ENCODE data around the gene LGALS3BP.

The LGALS3BP gene

GRCh38 chr17:78925662-78926555, 53.8 kb downstream of the LGALS3BP start:
- Mint-ChIP-seq H3K4me1 (ENCODE audit: low read depth) (peaks cover 37% of the 10 kb centered on the region), H3K27me3 (peaks cover 7% of the 10 kb centered on the region), H3K36me3 (ENCODE audit: low read depth) (peaks cover 32% of the 10 kb centered on the region), H3K9me3 (no peaks in the 10 kb centered on the region), H3K4me3 (peak overlapping the region; percentile 78), H3K27ac (peak overlapping the region; percentile 79)
- intact Hi-C loops (cut with micrococcal nuclease), result loop anchor here (1.0 to 2.0 kb wide), 2 partner anchors 35 to 60 kb away; no protein-coding TSS in a partner anchor

- Mint-ChIP-seq H3K4me3 (peak within 1 kb of the TSS; percentile 89), H3K27me3 (peaks cover 7% of the 10 kb centered on the region), H3K9me3 (no peaks in the 10 kb centered on the region), H3K4me1 (ENCODE audit: low read depth) (peaks cover 43% of the 10 kb centered on the region), H3K36me3 (ENCODE audit: low read depth) (peaks cover 39% of the 10 kb centered on the region), H3K27ac (peak within 1 kb of the TSS; percentile 87)
- intact Hi-C loops (cut with micrococcal nuclease), result loop anchor here (2.0 kb wide), 1 partner anchor 34 kb away; no protein-coding TSS in a partner anchor
Observed at GRCh38 chr17:78925234-78925633, 54.5 kb downstream of the LGALS3BP start, which contains the start of gene TIMP2. TIMP2 (minus strand) TSS chr17:78925387; CDS start chr17:78925088, 299 bp downstream.

GRCh38 chr17:78924481-78925151, 55.1 kb downstream of the LGALS3BP start:
- H3K4me1 Mint-ChIP-seq (ENCODE audit: low read depth), result peaks cover 50% of the 10 kb centered on the region
- peak overlapping the region; percentile 89 for H3K4me3 Mint-ChIP-seq
- peaks cover 4% of the 10 kb centered on the region for H3K27me3 Mint-ChIP-seq
- no peaks in the 10 kb centered on the region for H3K9me3 Mint-ChIP-seq
- H3K27ac Mint-ChIP-seq, result peak overlapping the region; percentile 87
- intact Hi-C loops (cut with micrococcal nuclease), result loop anchor here (2.0 kb wide), 1 partner anchor 34 kb away; no protein-coding TSS in a partner anchor
- H3K36me3 Mint-ChIP-seq (ENCODE audit: low read depth), result peaks cover 45% of the 10 kb centered on the region

GRCh38 chr17:78923660-78924453, 55.9 kb downstream of the LGALS3BP start:
- intact Hi-C loops (cut with micrococcal nuclease), result loop anchor here (2.0 kb wide), 1 partner anchor 33 kb away; no protein-coding TSS in a partner anchor
- H3K4me3 Mint-ChIP-seq, result peak overlapping the region; percentile 89
- peaks cover 52% of the 10 kb centered on the region for H3K36me3 Mint-ChIP-seq (ENCODE audit: low read depth)
- H3K27ac Mint-ChIP-seq, result peak overlapping the region; percentile 87
- H3K4me1 Mint-ChIP-seq (ENCODE audit: low read depth), result peaks cover 57% of the 10 kb centered on the region
- H3K27me3 Mint-ChIP-seq, result peaks cover 4% of the 10 kb centered on the region
- H3K9me3 Mint-ChIP-seq, result no peaks in the 10 kb centered on the region

GRCh38 chr17:78922816-78923498, 56.8 kb downstream of the LGALS3BP start:
- peaks cover under 1% of the 10 kb centered on the region for H3K27me3 Mint-ChIP-seq
- H3K9me3 Mint-ChIP-seq, result no peaks in the 10 kb centered on the region
- H3K4me3 Mint-ChIP-seq, result peak overlapping the region; percentile 89
- H3K27ac Mint-ChIP-seq, result peak overlapping the region; percentile 87
- H3K4me1 Mint-ChIP-seq (ENCODE audit: low read depth), result peaks cover 66% of the 10 kb centered on the region
- intact Hi-C loops (cut with micrococcal nuclease), result no loop called here
- peaks cover 57% of the 10 kb centered on the region for H3K36me3 Mint-ChIP-seq (ENCODE audit: low read depth)

GRCh38 chr17:78921437-78921971, 58.2 kb downstream of the LGALS3BP start:
- H3K4me1 Mint-ChIP-seq (ENCODE audit: low read depth), result peaks cover 78% of the 10 kb centered on the region
- peak overlapping the region; percentile 87 for H3K27ac Mint-ChIP-seq
- no peaks in the 10 kb centered on the region for H3K27me3 Mint-ChIP-seq
- no peak overlapping the region for H3K4me3 Mint-ChIP-seq
- intact Hi-C loops (cut with micrococcal nuclease), result no loop called here
- no peaks in the 10 kb centered on the region for H3K9me3 Mint-ChIP-seq
- peaks cover 66% of the 10 kb centered on the region for H3K36me3 Mint-ChIP-seq (ENCODE audit: low read depth)

All from dendritic cell treated with granulocyte-macrophage colony-stimulating factor and Interleukin-4, amounts not matched to agents 40 ng/mL and 50 ng/mL, for 4 days (primary cell).